Pancreas (tissue), 10 donors: Measurements from ENCODE around the gene RAB12. TPM values are rescaled to one million over a fixed set of nuclear protein-coding genes. Genes with fewer than 3 reads are reported as not detected.

Experiments
- ATAC-seq, 4 donors: fragments of 200-7000 bp; cut with Tn5 transposase; one replicate each; pipeline versions ENCODE4 v1.8.0 to v1.9.1; 2020; ENCODE audit warnings: mild to moderate bottlenecking in 4 of 4, moderate library complexity in 4 of 4
- DNase-seq, 6 donors: peaks; one replicate each; pipeline ENCODE4 v3.0.0-alpha.2; 2020
- FAIRE-seq: peaks from 2 replicates; lab custom pipeline; 2012; peaks lifted over from hg19 to GRCh38; lab: Jason Lieb, UNC
- H3K27ac ChIP-seq, 4 donors: fragments of 200-600 bp; sonication (generic); 1 replicate in 3 of 4; 2 replicates in 1 of 4; pipeline versions ENCODE4 v1.5.0 to v1.8.0; 2020
- H3K27me3 ChIP-seq, 4 donors: fragments of 200-600 bp; one replicate each; pipeline ENCODE4 v1.8.0; 2021
- H3K36me3 ChIP-seq, 3 donors: fragments of 200-600 bp; sonication (generic) in 1 of 3; one replicate each; pipeline versions ENCODE4 v1.5.0 to v1.8.0; 2020 to 2021
- H3K4me1 ChIP-seq, 3 donors: fragments of 200-600 bp; one replicate each; pipeline ENCODE4 v1.8.0; 2021
- H3K4me3 ChIP-seq, 4 donors: fragments of 200-600 bp; sonication (generic) in 2 of 4; one replicate each; pipeline versions ENCODE4 v1.5.0 to v1.8.0; 2020 to 2021
- H3K9me3 ChIP-seq, 4 donors: fragments of 200-600 bp; one replicate each; pipeline ENCODE4 v1.8.0; 2021
- CTCF ChIP-seq, 4 donors: fragments of 200-600 bp; sonication (generic) in 3 of 4; IDR thresholded peaks; one replicate each; pipeline versions ENCODE4 v1.5.0 to v1.8.0; 2021; ENCODE audit warnings: antibody characterized with exemption in 4 of 4
- WGBS, 2 donors: extraction: QIAGEN DNeasy Blood & Tissue Kit; methylation state at CpG; one replicate each; pipeline ENCODE4 v1.1.7; 2013; 5-methylcytosine and 5-hydroxymethylcytosine counted together
- intact Hi-C, 3 donors: fragments of 100-400 bp; cut with DNase I; formaldehyde crosslinking; loops; one replicate each; pipeline versions ENCODE4 v1.11.1 to v1.14.2; 2022
- polyA plus RNA-seq, 2 donors: library from polyadenylated mRNA; stranded (reverse); fragments of 200-250 nt; gene quantifications; one replicate each; pipeline ENCODE4 v1.2.3, GENCODE V29; 2013
- total RNA-seq, 6 donors: library from RNA; stranded (reverse); fragmentation: NEBNext Ultra II Directional in 4 of 6; extraction: Animal tissue kit (Norgen Biotek cat#: 25700) in 4 of 6; gene quantifications; one replicate each; pipeline versions ENCODE4 v1.2.1 to v1.2.4, GENCODE V29; 2021 to 2023
- donor health status: healthy with polysubstance abuse.
- donor health status: DM: no; HTN: no; CAD: no; lungs with moderate emphysema.
- donor health status: DM: no; HTN: no; CAD: no.
- donor health status: control.
- donor health status: control.
- donor health status: Bipolar disorder and iron deficiency.
- donor health status: DM: yes; HTN: yes; CAD: no.
- donor health status: DM: no; HTN: no; CAD: no.
- donor health status: DM: no; HTN: no; CAD: no.
- donor health status: DM: yes; HTN: yes; CAD: no.

The RAB12 gene
- total and polyA plus RNA-seq, 8 donors = 7.1 to 23.2 (median 11.9) TPM

GRCh38 chr18:8662560-8663255 lies 53.5 kb downstream of the RAB12 start:
- no peaks in the 10 kb centered on the region for H3K27me3 ChIP-seq
- H3K4me1 ChIP-seq = no peaks in the 10 kb centered on the region
- H3K27ac ChIP-seq = no peak overlapping the region
- no peak for TF ChIP-seq CTCF (IDR thresholded peaks at IDR 0.05)
- intact Hi-C loops = no loop called here
- WGBS, 2 donors = 83 to 89% methylated on average over 20 of the region's 20 CpGs
- FAIRE-seq = no peak
- no peaks in the 10 kb centered on the region for H3K36me3 ChIP-seq
- H3K4me3 ChIP-seq = no peak overlapping the region
- DNase-seq = no peak
- H3K9me3 ChIP-seq = no peaks in the 10 kb centered on the region
- ATAC-seq = no peak

- Histone ChIP-seq H3K4me3 (no peak overlapping the region), H3K27ac (no peak overlapping the region), H3K4me1 (no peaks in the 10 kb centered on the region), H3K9me3 (no peaks in the 10 kb centered on the region), H3K27me3 (peaks cover 0 to 6% (median 0%) of the 10 kb centered on the region in 4 donors), H3K36me3 (no peaks in the 10 kb centered on the region)
- no peak for ATAC-seq
- intact Hi-C loops = no loop called here
- FAIRE-seq = no peak
- TF ChIP-seq CTCF (IDR thresholded peaks at IDR 0.05) = no peak
- 88 to 90% methylated on average over 3 of the region's 3 CpGs for WGBS, 2 donors
- no peak for DNase-seq
These were observed 58.6 kb downstream of the RAB12 start for GRCh38 chr18:8667846-8668245.

- intact Hi-C loops = no loop called here
- FAIRE-seq = no peak
These were observed 59.1 kb downstream of the RAB12 start for GRCh38 chr18:8668381-8668780.

GRCh38 chr18:8669571-8669970 lies 60.3 kb downstream of the RAB12 start:
- Histone ChIP-seq H3K27me3 (peaks cover 0 to 6% (median 0%) of the 10 kb centered on the region in 4 donors), H3K9me3 (no peaks in the 10 kb centered on the region), H3K36me3 (no peaks in the 10 kb centered on the region), H3K27ac (no peak overlapping the region), H3K4me3 (no peak overlapping the region), H3K4me1 (no peaks in the 10 kb centered on the region)
- no peak for ATAC-seq
- FAIRE-seq = no peak
- no peak for DNase-seq
- intact Hi-C loops = no loop called here
- no peak for TF ChIP-seq CTCF (IDR thresholded peaks at IDR 0.05)
- WGBS, 2 donors = 85 to 87% methylated on average over 4 of the region's 4 CpGs

More at GRCh38 chr18:8668381-8668780, 59.1 kb downstream of the RAB12 start:
- peaks cover 0 to 6% (median 0%) of the 10 kb centered on the region in 4 donors for H3K27me3 ChIP-seq
- no peaks in the 10 kb centered on the region for H3K9me3 ChIP-seq
- no peak for ATAC-seq
- DNase-seq = no peak
- TF ChIP-seq CTCF (IDR thresholded peaks at IDR 0.05) = no peak
- no peak overlapping the region for H3K4me3 ChIP-seq
- no peaks in the 10 kb centered on the region for H3K4me1 ChIP-seq
- H3K36me3 ChIP-seq = no peaks in the 10 kb centered on the region
- H3K27ac ChIP-seq = no peak overlapping the region
